Heart left ventricle (tissue), 16 donors: ENCODE measurements around the gene TACR1. TPM values are rescaled to one million over a fixed set of nuclear protein-coding genes. Genes with fewer than 3 reads are reported as not detected.

Source experiments
- ATAC-seq, 4 donors: fragments of 200-7000 bp; cut with Tn5 transposase; one replicate each; pipeline ENCODE4 v1.9.1; 2020 to 2022; ENCODE audit warnings: moderate library complexity in 4 of 4, mild to moderate bottlenecking in 3 of 4, moderate number of reproducible peaks in 1 of 4
- DNase-seq, 5 donors: peaks; one replicate each; pipeline ENCODE4 v3.0.0-alpha.2; 2020
- H3K27ac ChIP-seq, 12 donors: fragments of 200-600 bp; sonication (generic) in 4 of 12; one replicate each; pipeline versions ENCODE4 v1.5.0 to v1.8.0; 2016 to 2022; ENCODE audit warnings: mild to moderate bottlenecking in 2 of 12
- H3K27me3 ChIP-seq, 9 donors: fragments of 200-600 bp; sonication (generic) in 2 of 9; one replicate each; pipeline versions ENCODE4 v1.5.1 to v1.8.0; 2016 to 2022; ENCODE audit warnings: mild to moderate bottlenecking in 3 of 9
- H3K36me3 ChIP-seq, 9 donors: fragments of 200-600 bp; sonication (generic) in 2 of 9; one replicate each; pipeline versions ENCODE4 v1.5.0 to v1.8.0; 2018 to 2022; ENCODE audit warnings: mild to moderate bottlenecking in 2 of 9
- H3K4me1 ChIP-seq, 12 donors: fragments of 200-600 bp; sonication (generic) in 4 of 12; one replicate each; pipeline versions ENCODE4 v1.5.0 to v1.8.0; 2016 to 2022; ENCODE audit warnings: mild to moderate bottlenecking in 3 of 12
- H3K4me3 ChIP-seq, 12 donors: fragments of 200-600 bp; sonication (generic) in 4 of 12; one replicate each; pipeline versions ENCODE4 v1.5.0 to v1.8.0; 2017 to 2022; ENCODE audit warnings: mild to moderate bottlenecking in 9 of 12, moderate library complexity in 4 of 12
- H3K9me3 ChIP-seq, 12 donors: fragments of 200-600 bp; sonication (generic) in 4 of 12; one replicate each; pipeline versions ENCODE4 v1.5.0 to v1.8.0; 2016 to 2022; ENCODE audit warnings: mild to moderate bottlenecking in 1 of 12
- POLR2A ChIP-seq, 2 donors: fragments of 450-650 bp; IDR thresholded peaks; one replicate each; pipeline ENCODE4 v1.6.1; 2017; ENCODE audit warnings: antibody characterized with exemption in 2 of 2, mild to moderate bottlenecking in 2 of 2, moderate library complexity in 2 of 2
- WGBS, 4 donors: extraction: QIAGEN DNeasy Blood & Tissue Kit in 2 of 4; methylation state at CpG; one replicate each; pipeline versions ENCODE4 v1.1.5 to v1.1.7; 2013 to 2018; 5-methylcytosine and 5-hydroxymethylcytosine counted together
- intact Hi-C, 10 donors: fragments of 100-400 bp; cut with DNase I; formaldehyde crosslinking; loops; one replicate each; pipeline versions ENCODE4 v1.11.1 to v1.14.2; 2022
- polyA plus RNA-seq, 2 donors: library from polyadenylated mRNA; stranded (reverse); fragments of 200-250 nt; gene quantifications; one replicate each; pipeline ENCODE4 v1.2.3, GENCODE V29; 2013
- total RNA-seq, 9 donors: library from RNA; depleted of rRNA in 2 of 9; stranded (reverse); fragments of >200 nt in 2 of 9; fragmentation: NEBNext Ultra II Directional in 3 of 9; extraction: Animal tissue kit (Norgen Biotek cat#: 25700) in 3 of 9; gene quantifications; one replicate each; pipeline versions ENCODE4 v1.1.0 to v1.2.4, GENCODE V29; 2016 to 2023
- TF ChIP-seq, protein P1 (sequence below), 12 donors: fragments of 200-600 bp; sonication (generic) in 4 of 12; IDR thresholded peaks; one replicate each; pipeline versions ENCODE4 v1.5.0 to v1.8.0; 2018 to 2022; ENCODE audit warnings: antibody characterized with exemption in 12 of 12, mild to moderate bottlenecking in 5 of 12
- donor health status: ischemic (EF 13 %, LVEDD 7.1; RV severe dilation, severe dysfunction).
- donor health status: healthy with polysubstance abuse.
- donor health status: DM: no; HTN: yes; CAD: no.
- donor health status: DM: no; HTN: no; CAD: no.
- donor health status: ischemic (EF 25% LVEDD 6.9; RV normal size, moderate dysfunction).
- donor health status: ischemic (EF 25% LVEDD 5.7; RV mildly dilated, moderate dysfunction).
- donor health status: healthy.
- donor health status: DM: yes; HTN: yes; CAD: no.
- donor health status: ischemic (EF 35%, LVEDD 5.7; RV mildly dilated, moderate dysfunction).
- donor health status: nonischemic (EF 11% LVEDD 7.7; RV severe dilation, severe dysfunction).
- donor health status: DM: yes; HTN: yes; CAD: no.
- donor health status: PGD.
- donor health status: ischemic (EF 29% LVEDD 5.4; RV normal size, mild dysfunction).
- donor health status: nonischemic (EF 23%, LVEDD 6.1; RV moderate dilation, normal function).

TACR1 gene
- total and polyA plus RNA-seq, 11 donors = 0.01 to 0.59 (median 0.35) TPM; not detected in 4

DNA sequence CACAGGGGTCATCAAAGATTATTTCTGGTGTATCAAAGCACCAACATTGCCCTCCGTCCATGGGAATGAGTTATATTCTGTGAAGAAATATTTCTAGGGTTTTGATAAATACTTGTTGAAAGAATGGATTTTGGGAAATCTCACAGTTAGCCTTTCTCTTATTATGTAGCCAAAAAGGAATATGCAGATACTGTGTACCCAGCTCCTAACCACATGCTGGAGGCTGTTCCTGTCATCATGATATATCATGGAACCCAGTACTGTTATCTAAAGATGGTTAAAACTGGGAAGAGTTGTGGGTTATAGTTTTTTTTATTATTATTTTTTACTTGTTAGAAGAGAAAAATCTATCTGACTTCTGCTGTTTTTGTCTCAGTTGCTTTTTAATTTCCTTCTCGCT lies 158.1 kb downstream of the TACR1 start:
- peaks cover 0 to 10% (median 0%) of the 10 kb centered on the region in 12 donors for H3K9me3 ChIP-seq
- H3K4me3 ChIP-seq = no peak overlapping the region
- H3K4me1 ChIP-seq = peaks cover 0 to 31% (median 13%) of the 10 kb centered on the region in 12 donors
- no peaks in the 10 kb centered on the region for H3K36me3 ChIP-seq
- intact Hi-C loops = loop anchor here in 2 of 10 donors (5.0 to 10.0 kb wide), 2 partner anchors 84 to 116 kb away; partner anchors contain the start of gene POLE4 (in 1 of the 2)
- ATAC-seq (no peak), DNase-seq (no peak)
- H3K27me3 ChIP-seq = no peaks in the 10 kb centered on the region
- WGBS, 4 donors = 78 to 89% (median 84%) methylated on average over 2 of the region's 2 CpGs
- H3K27ac ChIP-seq = peak overlapping the region in 8 of 12 donors; percentile 29 to 78 (median 40)
- TF ChIP-seq POLR2A (IDR thresholded peaks at IDR 0.05) = no peak
- TF ChIP-seq, protein P1, sequence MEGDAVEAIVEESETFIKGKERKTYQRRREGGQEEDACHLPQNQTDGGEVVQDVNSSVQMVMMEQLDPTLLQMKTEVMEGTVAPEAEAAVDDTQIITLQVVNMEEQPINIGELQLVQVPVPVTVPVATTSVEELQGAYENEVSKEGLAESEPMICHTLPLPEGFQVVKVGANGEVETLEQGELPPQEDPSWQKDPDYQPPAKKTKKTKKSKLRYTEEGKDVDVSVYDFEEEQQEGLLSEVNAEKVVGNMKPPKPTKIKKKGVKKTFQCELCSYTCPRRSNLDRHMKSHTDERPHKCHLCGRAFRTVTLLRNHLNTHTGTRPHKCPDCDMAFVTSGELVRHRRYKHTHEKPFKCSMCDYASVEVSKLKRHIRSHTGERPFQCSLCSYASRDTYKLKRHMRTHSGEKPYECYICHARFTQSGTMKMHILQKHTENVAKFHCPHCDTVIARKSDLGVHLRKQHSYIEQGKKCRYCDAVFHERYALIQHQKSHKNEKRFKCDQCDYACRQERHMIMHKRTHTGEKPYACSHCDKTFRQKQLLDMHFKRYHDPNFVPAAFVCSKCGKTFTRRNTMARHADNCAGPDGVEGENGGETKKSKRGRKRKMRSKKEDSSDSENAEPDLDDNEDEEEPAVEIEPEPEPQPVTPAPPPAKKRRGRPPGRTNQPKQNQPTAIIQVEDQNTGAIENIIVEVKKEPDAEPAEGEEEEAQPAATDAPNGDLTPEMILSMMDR (IDR thresholded peaks at IDR 0.05) = no peak

DNA sequence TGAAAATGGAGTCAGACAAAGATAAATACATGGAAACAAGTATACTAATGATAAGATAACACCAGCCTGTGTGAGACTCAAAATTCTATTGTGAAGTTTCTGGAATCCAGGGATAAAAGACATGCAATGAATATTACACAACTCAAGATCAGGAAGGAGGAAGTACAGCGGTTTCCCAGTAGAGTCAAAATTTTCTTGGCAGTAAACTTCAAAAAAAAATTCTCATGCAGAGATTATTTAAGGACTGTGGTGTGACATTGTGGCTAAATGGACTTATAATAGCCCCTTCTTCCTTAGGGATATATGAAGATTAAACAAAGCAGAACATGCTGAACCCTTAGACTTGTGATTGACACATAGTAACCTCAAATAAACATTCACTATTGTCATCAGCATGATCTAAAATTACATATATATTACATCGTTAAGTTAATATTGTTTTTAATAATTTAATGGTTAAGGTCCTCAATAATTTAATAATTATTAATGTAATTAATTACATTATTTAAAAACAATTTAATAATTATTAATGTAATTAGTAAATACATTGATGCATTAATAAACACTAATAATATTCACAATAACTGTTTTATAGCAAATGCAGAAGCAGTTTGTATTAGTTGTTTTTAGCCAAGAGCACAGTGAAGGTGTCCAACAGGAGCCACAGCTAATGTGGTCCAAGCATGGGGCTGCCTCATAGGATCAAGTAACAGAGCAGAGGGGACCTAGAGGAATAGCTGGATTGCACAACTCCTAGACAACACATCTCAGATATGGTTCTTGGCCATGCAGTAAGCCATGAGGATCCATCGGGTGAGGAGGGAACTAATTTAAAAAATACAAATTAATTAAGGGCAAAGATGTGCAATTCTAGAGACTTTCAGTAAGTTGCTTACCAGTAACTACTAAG lies 163.6 kb downstream of the TACR1 start:
- Histone ChIP-seq H3K4me1 (peaks cover 0 to 35% (median 14%) of the 10 kb centered on the region in 12 donors), H3K4me3 (no peak overlapping the region), H3K27ac (peak overlapping the region in 10 of 12 donors; percentile 36 to 67 (median 53)), H3K9me3 (peaks cover 0 to 10% (median 0%) of the 10 kb centered on the region in 12 donors), H3K27me3 (no peaks in the 10 kb centered on the region), H3K36me3 (no peaks in the 10 kb centered on the region)
- ATAC-seq (peak; percentile 45 to 81 (median 76)), DNase-seq (no peak)
- 53 to 63% (median 55%) methylated on average over 3 of the region's 3 CpGs for WGBS, 4 donors
- intact Hi-C loops = no loop called here
- TF ChIP-seq, protein P1 (IDR thresholded peaks at IDR 0.05) = no peak
- TF ChIP-seq POLR2A (IDR thresholded peaks at IDR 0.05) = no peak

DNA sequence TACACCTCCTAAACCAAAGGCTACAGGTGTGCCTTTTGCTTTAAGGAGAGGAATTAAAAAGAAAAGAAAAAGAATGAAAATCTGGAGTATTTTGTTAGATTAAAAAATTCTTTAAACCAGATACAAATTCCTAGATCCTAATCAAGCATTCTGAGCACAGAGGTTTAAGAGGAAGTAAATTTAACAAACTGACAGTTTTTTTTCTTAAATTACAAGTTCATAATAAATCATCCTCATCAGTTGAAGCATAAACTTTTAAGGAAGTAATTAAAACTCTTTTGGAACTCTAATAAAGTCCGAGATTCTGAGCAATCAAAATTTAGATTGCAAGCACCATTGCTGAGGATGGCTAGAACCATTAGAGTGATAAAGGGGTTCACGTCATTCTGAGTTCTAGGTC lies 165.8 kb downstream of the TACR1 start:
- intact Hi-C loops = no loop called here
- H3K9me3 ChIP-seq = peaks cover 0 to 3% (median 0%) of the 10 kb centered on the region in 12 donors
- no peak for ATAC-seq
- peaks cover 0 to 32% (median 14%) of the 10 kb centered on the region in 12 donors for H3K4me1 ChIP-seq
- no peaks in the 10 kb centered on the region for H3K36me3 ChIP-seq
- DNase-seq = no peak
- no peak overlapping the region for H3K27ac ChIP-seq
- no peaks in the 10 kb centered on the region for H3K27me3 ChIP-seq
- no peak for TF ChIP-seq POLR2A (IDR thresholded peaks at IDR 0.05)
- TF ChIP-seq, protein P1 (IDR thresholded peaks at IDR 0.05) = no peak
- WGBS, 4 donors = 75 to 83% (median 79%) methylated on average over 2 of the region's 2 CpGs
- no peak overlapping the region for H3K4me3 ChIP-seq
